GM21367 (cell line): ENCODE results near the gene HMG20B.
"Not testable (repeated sequence)": the region's sequence is repeated elsewhere in the genome, so short reads cannot be mapped to it uniquely, and the experiment has no call there.

Experiments used
- ATAC-seq: cut with Tn5 transposase; IDR thresholded peaks from one replicate; pipeline ENCODE4 v1.9.1; 2021; ENCODE audit not compliant: unreplicated experiment

Gene HMG20B

GRCh38 chr19:3580156-3580934 is 7.6 kb downstream of the HMG20B start:
- no peak for ATAC-seq

- not testable (repeated sequence) for ATAC-seq
Observed at GRCh38 chr19:3581792-3582191, 9.0 kb downstream of the HMG20B start.

GRCh38 chr19:3584036-3584802 is 11.5 kb downstream of the HMG20B start:
- not testable (repeated sequence) for ATAC-seq

DNA sequence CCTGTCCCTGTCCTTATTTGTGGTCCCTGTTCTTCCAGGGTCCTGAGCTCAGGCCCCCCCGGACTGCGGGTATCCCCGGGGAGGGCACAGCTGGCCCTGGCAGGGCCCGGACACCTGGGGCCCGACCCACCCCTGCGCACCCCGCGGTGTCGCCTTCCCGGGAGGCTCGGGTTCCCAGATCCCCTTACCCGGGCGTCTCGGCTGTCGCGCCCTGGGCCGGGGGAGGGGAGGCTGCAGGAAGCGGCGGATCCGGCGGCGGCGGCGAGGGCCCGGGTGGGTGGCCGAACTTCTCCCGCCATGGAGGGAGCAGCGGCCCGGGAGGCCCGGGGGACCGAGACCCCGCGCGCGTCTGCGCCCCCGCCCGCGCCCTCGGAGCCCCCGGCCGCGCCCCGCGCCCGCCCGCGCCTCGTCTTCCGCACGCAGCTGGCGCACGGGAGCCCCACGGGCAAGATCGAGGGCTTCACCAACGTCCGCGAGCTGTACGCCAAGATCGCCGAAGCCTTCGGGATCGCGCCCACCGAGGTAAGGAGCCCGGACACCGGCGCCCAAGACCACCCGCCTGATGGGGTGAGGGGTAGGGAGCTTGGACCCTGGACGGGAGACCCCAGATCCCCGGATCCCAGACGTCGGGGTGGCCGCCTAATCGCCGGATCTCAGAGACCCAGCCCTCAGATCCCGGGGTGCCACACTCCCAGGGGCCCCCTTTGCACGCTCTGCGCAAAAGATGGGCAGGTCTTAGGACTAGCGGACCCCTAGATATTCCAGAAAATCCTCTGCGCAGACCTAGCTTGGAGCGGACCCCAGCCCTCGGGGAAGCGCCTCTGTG is 12.8 kb downstream of the HMG20B start, which contains the start of gene GIPC3:
GIPC3 (plus strand) TSS at position 178 of the 826 bp plus-strand sequence; CDS start at position 298, 120 bp downstream.
- ATAC-seq = no peak

GRCh38 chr19:3586127-3586626 is 13.4 kb downstream of the HMG20B start:
- ATAC-seq = no peak

DNA sequence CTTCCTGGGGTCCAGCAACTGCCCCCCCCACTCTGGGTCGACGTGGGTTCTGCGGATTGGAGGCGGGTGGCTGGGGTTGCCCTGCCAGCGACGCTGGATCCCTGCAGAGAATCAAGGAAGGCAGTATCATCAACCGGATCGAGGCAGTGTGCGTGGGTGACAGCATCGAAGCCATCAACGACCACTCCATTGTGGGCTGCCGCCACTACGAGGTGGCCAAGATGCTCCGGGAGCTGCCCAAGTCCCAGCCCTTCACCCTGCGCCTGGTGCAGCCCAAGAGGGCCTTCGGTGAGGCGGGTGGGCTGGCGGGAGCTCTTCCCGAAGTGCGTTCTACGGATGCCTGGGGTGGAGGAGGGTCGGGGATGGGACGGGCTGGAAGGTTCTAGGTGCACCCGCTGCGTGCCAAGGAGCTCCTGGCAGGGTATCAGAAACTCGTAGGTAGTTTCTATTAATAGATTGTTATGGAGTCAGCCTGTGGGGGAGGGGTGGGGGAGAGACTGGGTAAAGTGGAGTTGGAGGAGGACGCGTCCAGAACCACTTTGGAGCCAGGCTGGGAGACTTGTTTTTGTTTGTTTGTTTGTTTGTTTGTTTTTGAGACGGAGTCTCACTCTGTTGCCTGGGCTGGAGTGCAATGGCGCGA is 14.1 kb downstream of the HMG20B start:
- ATAC-seq = no peak

GRCh38 chr19:3589439-3589838 is 16.7 kb downstream of the HMG20B start:
- ATAC-seq = no peak

GRCh38 chr19:3589949-3590348 is 17.2 kb downstream of the HMG20B start:
- ATAC-seq = no peak

DNA sequence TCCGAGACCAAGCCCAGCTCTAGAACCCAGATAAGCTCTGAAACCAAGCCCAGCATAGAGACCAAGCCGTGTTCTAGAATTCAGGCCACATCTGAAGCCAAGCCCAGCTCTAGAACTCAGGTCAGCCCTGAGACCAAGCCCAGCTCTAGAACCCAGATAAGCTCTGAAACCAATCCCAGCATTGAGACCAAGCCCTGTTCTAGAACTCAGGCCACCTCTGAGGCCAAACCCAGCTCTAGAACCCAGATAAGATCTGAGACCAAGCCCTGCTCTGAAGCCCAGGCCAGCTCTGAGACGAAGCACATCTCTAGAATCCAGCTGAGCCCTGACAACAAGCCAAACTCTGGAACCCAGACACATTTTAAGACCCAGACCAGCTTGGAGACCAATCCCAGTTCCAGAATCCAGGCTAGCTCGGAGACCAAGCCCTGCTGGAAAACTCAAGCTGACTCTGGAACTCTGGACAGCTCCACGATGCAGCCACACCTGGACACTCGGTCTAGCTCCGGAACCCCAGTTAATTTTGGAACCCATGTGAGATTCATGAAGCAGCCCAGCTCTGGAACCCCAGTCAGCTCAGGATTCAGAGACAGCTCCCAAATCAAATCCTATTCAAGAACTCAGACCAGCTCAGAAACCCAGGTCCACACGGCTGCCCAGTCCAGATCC is 18.4 kb downstream of the HMG20B start:
- ATAC-seq = no peak

DNA sequence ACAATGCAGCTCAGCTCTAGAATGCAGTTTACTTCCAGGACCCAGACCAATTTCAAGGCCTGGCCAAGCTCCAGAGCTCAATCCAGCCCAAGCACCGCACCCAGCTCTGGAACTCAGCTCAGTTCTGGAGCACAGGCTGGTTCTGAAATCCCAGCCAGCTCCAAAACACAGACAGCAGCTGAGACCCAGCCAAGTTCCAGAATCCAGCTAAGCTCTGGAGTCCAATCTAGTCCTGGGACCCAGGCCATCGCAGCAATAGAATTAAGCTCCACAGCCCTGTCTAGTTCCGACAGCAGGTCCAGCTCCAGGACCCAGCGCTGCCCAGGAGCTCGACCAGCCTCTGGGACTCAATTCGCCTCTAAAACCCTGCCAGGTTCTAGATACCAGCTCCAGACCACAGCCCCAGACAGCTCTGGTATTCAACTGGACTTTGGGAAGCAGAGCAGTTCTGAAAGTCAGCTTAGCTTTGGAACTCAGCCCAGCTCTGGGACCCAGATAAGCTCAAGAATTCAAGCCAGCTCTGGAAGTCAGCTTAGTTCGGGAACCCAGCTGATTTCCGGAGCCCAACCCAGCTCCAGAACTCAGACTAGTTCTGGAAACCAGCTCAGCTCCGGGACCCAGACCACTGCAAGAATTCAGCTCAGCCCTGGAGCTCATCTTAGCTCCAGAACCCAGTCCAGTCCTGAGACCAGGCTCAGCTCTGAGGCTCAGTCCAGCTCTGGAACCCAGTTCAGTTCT is 19.3 kb downstream of the HMG20B start:
- no peak for ATAC-seq

DNA sequence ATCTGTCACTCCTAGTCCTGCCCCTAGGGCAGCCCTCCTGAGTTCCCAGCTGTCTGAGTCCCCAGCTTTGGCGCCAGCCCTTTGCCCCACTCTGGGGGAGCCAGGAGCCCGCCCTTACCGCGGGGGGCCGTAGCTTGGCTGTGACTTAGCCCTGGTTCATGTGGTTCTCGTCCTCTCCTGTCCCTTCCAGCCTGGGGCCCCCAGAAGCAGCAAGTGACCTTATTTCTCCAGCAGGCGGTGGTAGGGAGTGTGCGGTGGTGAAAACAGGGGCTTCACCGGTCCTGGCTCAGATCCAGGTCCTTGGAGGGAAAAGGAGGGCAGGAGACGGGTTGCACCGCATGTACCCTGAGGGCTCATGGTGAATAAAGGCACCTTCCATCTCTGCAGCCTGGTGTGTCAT is 20.4 kb downstream of the HMG20B start:
- no peak for ATAC-seq

DNA sequence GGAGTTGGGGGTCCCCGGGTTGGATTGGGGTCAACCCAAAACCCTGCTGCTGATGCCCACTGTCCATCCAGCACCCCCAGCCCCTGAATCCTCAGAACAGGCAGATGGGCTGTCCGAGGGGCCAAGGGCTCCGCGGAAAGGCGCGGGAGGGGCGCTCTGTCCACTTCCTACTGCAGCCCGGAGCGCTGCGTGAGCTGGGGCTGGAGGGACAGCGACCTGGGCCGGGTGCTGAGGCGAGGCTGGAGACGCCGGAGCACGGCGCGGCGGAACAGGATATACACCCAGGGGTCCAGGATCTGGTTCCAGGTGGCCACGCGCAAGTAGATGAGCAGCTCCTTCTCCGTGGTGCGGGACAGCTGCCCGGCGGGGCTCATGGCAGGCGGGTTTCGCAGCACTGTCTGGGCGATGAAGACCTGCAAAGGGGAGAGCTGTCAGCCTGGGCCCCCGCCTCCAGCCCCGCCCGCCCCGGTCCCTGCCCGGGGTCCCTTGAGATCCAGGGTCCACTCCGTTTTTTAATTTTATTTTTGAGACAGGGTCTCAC is 22.8 kb downstream of the HMG20B start:
- ATAC-seq = no peak

DNA sequence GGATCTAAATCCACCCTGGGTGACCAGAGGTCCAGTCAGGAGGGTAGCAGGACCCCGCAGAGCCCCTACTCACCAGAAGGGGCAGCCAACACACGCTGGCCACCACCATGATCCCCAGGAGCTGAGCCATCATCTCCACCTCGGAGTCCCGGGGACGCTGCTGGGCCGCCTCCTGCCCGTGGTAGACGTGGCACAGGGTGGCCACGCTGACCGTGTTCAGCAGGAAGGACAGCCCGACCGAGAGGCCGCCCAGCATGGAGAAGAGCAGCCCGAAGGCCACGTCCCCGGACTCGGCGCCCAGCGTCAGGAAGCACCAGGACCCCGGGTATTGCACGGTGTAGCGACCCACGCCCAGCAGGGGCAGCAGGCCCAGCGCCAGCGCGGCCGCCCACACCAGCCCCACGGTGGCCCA is 27.0 kb downstream of the HMG20B start:
- ATAC-seq = no peak

GRCh38 chr19:3601021-3601420 is 28.3 kb downstream of the HMG20B start:
- ATAC-seq = no peak

DNA sequence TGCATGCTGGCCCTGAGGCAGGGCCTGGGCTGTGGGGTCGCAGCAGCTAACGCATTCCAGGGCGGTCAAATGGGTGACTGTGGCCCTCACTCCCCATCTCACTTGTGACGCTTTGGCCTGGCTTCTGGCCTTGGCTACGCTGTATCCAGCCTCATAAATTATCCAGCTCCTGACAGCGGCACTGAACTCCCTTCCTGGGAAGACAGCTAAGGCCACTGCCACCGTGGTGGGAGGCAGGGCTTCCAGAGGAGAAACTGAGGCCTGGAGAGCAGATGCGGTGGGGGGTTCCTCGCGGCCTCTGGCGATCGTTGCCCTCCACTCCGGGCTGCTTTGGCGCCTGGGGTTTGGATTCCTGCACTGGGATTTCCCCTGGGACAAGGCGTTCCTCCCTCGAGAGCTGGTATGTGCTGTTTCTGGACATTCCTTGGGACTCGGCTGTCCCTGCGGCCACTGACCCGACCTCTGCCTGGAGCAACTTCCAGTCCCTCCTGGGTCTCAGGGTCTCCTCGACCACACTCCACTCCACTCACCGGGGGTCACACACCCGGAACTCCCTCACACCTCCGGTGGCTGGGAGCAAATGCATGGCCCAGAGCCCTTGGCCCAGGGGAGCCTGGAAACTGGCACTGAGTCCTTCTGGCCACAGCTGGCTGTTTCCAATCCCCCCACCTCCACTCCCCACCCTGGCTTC is 30.5 kb downstream of the HMG20B start:
- ATAC-seq = no peak

DNA sequence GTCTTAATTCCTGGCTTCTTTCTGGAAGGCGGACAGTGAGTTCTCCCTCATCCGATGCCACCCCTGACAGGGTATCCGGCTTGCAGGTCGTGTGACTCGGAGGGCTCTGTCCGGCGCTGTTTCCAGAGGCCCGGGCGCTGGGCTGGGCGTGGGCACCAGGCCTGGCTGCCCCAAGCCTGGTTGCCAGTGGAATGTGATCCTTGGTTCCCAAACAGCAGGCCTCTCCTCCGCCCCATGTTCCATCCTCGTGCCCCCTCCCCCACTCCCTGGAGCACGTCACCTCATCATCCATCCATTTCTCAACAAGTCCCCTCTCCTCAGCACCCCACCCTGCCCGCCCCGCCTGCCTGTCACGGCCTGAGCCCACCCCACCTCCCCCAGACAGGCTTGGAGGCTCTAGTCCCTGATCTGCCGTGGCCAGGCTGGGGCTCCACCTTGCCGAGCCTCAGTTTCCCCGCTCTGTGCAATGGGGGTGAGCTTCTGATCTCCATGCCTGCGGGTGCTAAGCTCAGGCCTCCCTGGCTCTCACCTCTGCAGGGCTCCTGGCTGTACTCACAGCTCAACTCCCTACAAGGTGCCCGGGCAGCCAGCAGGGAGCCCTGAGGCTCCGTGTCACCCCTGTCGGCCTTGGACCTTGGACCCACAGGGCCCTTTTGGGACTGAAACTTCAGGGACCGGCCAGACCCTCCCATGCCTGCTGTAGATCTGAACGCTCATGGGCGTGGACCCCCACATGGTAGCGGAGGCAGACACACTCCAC is 31.7 kb downstream of the HMG20B start:
- no peak for ATAC-seq

- no peak for ATAC-seq
Observed at GRCh38 chr19:3604987-3605343, 32.2 kb downstream of the HMG20B start.

DNA sequence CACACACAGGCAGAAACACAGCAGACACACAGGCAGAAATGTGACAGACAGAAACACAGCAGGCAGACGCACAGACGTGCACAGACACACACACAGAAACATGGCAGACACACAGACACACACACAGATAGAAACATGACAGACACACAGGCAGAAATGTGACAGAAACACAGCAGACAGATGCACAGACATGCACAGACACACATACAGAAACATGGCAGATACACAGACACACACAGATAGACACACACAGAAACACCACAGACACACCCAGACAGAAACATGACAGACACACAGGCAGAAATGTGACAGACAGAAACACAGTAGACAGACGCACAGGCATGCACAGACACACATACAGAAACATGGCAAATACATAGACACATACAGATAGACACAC is 32.6 kb downstream of the HMG20B start:
- no peak for ATAC-seq
